Adrenal gland (tissue), 12 donors: ENCODE measurements around the gene STK32A. TPM values are rescaled to one million over a fixed set of nuclear protein-coding genes. Genes with fewer than 3 reads are reported as not detected.
"Not testable (repeated sequence)": the region's sequence is repeated elsewhere in the genome, so short reads cannot be mapped to it uniquely, and the experiment has no call there.

Experiments used
- DNase-seq, 7 donors: peaks; one replicate each; pipeline ENCODE4 v3.0.0-alpha.2; 2019 to 2020
- H3K27ac ChIP-seq, 5 donors: fragments of 200-600 bp; sonication (generic) in 4 of 5; 1 replicate in 3 of 5; 2 replicates in 2 of 5; pipeline versions ENCODE4 v1.5.1 to v1.8.0; 2016 to 2020; ENCODE audit warnings: mild to moderate bottlenecking in 1 of 5
- H3K27me3 ChIP-seq: fragments of 200-600 bp; 2 replicates; pipeline ENCODE4 v1.8.0; 2021
- H3K36me3 ChIP-seq, 2 donors: fragments of 200-600 bp; replicated peaks in 1 of 2; 1 replicate in 1 of 2; 2 replicates in 1 of 2; pipeline versions ENCODE4 v1.5.1 to v1.8.0; 2018 to 2022
- H3K4me1 ChIP-seq, 2 donors: fragments of 200-600 bp; replicated peaks in 1 of 2; 1 replicate in 1 of 2; 2 replicates in 1 of 2; pipeline versions ENCODE4 v1.5.1 to v1.8.0; 2018 to 2021
- H3K4me3 ChIP-seq, 4 donors: fragments of 200-600 bp; sonication (generic) in 3 of 4; one replicate each; pipeline ENCODE4 v1.5.1; 2016 to 2018
- H3K9me3 ChIP-seq, 3 donors: fragments of 200-600 bp; sonication (generic) in 1 of 3; replicated peaks in 1 of 3; 1 replicate in 2 of 3; 2 replicates in 1 of 3; pipeline versions ENCODE4 v1.5.1 to v1.8.0; 2016 to 2021
- POLR2A ChIP-seq, 2 donors: fragments of 450-650 bp; IDR thresholded peaks; one replicate each; pipeline ENCODE4 v1.6.1; 2017; ENCODE audit warnings: antibody characterized with exemption in 2 of 2, mild to moderate bottlenecking in 2 of 2, moderate library complexity in 1 of 2
- WGBS, 4 donors: extraction: QIAGEN DNeasy Blood & Tissue Kit in 2 of 4; methylation state at CpG; one replicate each; pipeline versions ENCODE4 v1.1.5 to v1.1.7; 2013 to 2017; 5-methylcytosine and 5-hydroxymethylcytosine counted together
- intact Hi-C, 2 donors: fragments of 100-400 bp; cut with DNase I; formaldehyde crosslinking; loops; one replicate each; pipeline versions ENCODE4 v1.14.1 to v1.15.0; 2022 to 2023
- polyA plus RNA-seq, 3 donors: library from polyadenylated mRNA; stranded (reverse); fragments of 200-250 nt in 2 of 3; fragments of 350-450 nt in 1 of 3; fragmentation: Illumina TruSeq in 1 of 3; extraction: RNeasy Lipid Tissue Mini Kit (QIAGEN cat#74804) in 1 of 3; gene quantifications; one replicate each; pipeline ENCODE4 v1.2.3, GENCODE V29; 2013 to 2014
- total RNA-seq, 9 donors: library from RNA; depleted of rRNA in 4 of 9; stranded (reverse); fragments of >200 nt in 4 of 9; fragments of 120-200 nt in 1 of 9; fragmentation: NEBNext Ultra II Directional in 1 of 9; extraction: Animal tissue kit (Norgen Biotek cat#: 25700) in 1 of 9; gene quantifications; one replicate each; pipeline versions ENCODE4 v1.1.0 to v1.2.4, GENCODE V29; 2013 to 2023
- TF ChIP-seq, protein P1 (sequence below), 6 experiments: fragments of 450-650 bp in 4 of 6; fragments of 200-600 bp in 2 of 6; sonication (generic) in 1 of 6; IDR thresholded peaks; 1 replicate in 5 of 6; 2 replicates in 1 of 6; pipeline versions ENCODE4 v1.5.1 to v1.8.0; 2016 to 2021; ENCODE audit warnings: antibody characterized with exemption in 6 of 6, mild to moderate bottlenecking in 2 of 6, moderate library complexity in 1 of 6
- donor health status: healthy with polysubstance abuse.
- donor health status: Bipolar disorder and iron deficiency.
- donor health status: DM: yes; HTN: yes; CAD: no.
- donor health status: DM: no; HTN: no; CAD: no.
- donor health status: DM: no; HTN: no; CAD: no.
- donor health status: DM: yes; HTN: yes; CAD: no.

STK32A gene
- total and polyA plus RNA-seq, 12 donors: 1.8 to 46.0 (median 18.0) TPM

DNA sequence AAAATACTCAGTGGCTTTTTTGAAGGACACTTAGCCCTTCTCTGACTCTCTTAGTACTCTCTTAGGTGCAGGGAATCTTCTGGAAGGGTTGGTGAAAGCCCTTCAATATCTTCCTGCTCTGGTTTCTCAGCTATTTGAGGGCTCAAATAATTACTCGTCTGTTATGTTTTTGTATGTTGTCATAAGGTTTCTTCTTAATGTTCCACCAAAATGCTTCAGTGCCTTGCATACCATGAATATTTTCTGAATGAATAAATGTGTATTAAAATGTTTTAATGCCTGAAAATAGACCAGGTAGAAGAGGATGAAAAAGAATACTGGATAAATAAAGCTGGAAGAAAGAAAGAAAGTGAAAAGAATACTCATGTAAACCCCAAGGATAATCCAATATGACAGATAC, 124.3 kb downstream of the STK32A start:
- DNase-seq: no peak
- WGBS, 4 donors: 61 to 78% (median 74%) methylated on average over 1 of the region's 1 CpG
- no peaks in the 10 kb centered on the region for H3K27me3 ChIP-seq
- no peak overlapping the region for H3K27ac ChIP-seq
- no peak for TF ChIP-seq POLR2A (IDR thresholded peaks at IDR 0.05)
- TF ChIP-seq, protein P1, sequence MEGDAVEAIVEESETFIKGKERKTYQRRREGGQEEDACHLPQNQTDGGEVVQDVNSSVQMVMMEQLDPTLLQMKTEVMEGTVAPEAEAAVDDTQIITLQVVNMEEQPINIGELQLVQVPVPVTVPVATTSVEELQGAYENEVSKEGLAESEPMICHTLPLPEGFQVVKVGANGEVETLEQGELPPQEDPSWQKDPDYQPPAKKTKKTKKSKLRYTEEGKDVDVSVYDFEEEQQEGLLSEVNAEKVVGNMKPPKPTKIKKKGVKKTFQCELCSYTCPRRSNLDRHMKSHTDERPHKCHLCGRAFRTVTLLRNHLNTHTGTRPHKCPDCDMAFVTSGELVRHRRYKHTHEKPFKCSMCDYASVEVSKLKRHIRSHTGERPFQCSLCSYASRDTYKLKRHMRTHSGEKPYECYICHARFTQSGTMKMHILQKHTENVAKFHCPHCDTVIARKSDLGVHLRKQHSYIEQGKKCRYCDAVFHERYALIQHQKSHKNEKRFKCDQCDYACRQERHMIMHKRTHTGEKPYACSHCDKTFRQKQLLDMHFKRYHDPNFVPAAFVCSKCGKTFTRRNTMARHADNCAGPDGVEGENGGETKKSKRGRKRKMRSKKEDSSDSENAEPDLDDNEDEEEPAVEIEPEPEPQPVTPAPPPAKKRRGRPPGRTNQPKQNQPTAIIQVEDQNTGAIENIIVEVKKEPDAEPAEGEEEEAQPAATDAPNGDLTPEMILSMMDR (IDR thresholded peaks at IDR 0.05): no peak
- intact Hi-C loops: no loop called here
- H3K36me3 ChIP-seq: no peaks in the 10 kb centered on the region
- H3K9me3 ChIP-seq: no peaks in the 10 kb centered on the region
- no peak overlapping the region for H3K4me3 ChIP-seq
- H3K4me1 ChIP-seq: no peaks in the 10 kb centered on the region

DNA sequence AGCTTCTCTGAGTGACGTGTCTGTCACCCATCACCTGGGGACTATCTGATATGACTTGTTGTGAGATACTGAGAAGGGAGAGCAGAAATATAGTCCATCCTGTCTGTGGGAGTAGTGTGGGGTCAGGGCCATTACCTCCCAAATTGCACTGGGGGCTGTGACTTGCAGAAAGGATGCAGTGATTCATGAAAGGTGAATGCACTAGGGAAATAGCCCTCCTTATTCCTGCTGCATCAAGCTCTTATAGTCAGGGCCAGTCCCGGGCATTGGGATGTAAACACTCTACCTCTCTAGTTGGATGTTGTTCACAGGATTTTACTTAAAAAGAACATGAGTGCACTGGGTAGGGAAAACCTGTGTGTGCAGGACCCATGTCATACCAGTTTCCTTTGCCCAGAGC, 124.8 kb downstream of the STK32A start:
- Histone ChIP-seq H3K36me3 (no peaks in the 10 kb centered on the region), H3K27ac (no peak overlapping the region), H3K4me3 (no peak overlapping the region), H3K9me3 (no peaks in the 10 kb centered on the region), H3K4me1 (no peaks in the 10 kb centered on the region), H3K27me3 (no peaks in the 10 kb centered on the region)
- DNase-seq: no peak
- intact Hi-C loops: no loop called here
- 78 to 95% (median 93%) methylated on average over 1 to 2 of the region's 2 CpGs for WGBS, 4 donors
- TF ChIP-seq POLR2A (IDR thresholded peaks at IDR 0.05): no peak
- TF ChIP-seq, protein P1 (IDR thresholded peaks at IDR 0.05): no peak

DNA sequence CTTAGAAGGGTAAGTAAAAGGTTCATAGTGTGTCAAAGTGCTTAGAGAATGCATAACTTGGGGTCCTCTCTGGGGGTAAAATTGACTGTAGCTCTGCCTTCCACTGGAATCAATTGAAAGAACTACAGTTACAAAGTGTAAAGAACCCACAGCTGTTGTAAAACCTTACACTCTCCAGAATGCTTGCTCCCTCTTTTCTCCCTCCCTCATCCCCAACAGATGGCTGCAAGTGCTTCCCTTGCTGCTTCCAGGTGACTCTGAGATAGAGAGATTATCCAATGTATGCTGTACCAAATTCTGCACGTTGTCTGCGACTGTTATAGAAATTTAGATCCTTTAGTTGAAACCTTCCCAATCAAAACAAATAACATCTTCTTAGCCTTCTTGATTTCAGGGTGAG, 126.0 kb downstream of the STK32A start:
- no peak overlapping the region for H3K27ac ChIP-seq
- 74 to 89% (median 83%) methylated on average over 2 of the region's 2 CpGs for WGBS, 4 donors
- TF ChIP-seq, protein P1 (IDR thresholded peaks at IDR 0.05): no peak
- no peak for TF ChIP-seq POLR2A (IDR thresholded peaks at IDR 0.05)
- intact Hi-C loops: no loop called here
- H3K9me3 ChIP-seq: no peaks in the 10 kb centered on the region
- no peaks in the 10 kb centered on the region for H3K36me3 ChIP-seq
- H3K4me3 ChIP-seq: no peak overlapping the region
- no peaks in the 10 kb centered on the region for H3K27me3 ChIP-seq
- no peak for DNase-seq
- H3K4me1 ChIP-seq: no peaks in the 10 kb centered on the region

DNA sequence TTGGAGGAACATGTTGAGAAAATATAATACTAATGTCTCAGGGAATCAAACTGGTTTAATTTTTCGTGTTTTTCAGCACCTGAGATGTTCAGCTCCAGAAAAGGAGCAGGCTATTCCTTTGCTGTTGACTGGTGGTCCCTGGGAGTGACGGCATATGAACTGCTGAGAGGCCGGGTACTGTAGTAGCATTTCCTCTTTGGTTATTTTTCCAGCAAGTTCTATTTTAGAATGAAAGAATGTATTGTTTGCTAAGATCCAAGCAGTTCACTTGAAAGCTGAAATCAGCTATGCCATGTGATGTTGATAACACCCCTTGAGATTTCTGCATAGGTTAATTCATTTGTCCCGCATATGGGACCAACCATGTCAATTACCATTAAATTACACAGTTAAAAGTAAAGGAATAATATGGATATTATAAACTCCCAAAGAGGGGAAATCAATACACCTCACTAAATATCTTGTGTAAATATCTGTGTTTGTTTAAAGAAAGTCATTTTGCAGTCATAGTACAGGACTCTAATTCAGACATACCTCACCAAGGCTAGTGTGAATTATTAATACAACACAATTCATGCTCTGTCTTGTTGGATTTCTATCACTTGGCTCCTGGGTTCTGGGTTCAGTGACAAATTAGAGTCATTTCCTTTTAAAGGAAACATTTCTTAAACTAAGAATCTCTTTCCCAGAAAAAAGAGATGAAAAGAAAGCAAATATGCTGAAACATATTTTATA, 126.8 kb downstream of the STK32A start:
- 81 to 91% (median 84%) methylated on average over 4 of the region's 4 CpGs for WGBS, 4 donors
- H3K36me3 ChIP-seq: no peaks in the 10 kb centered on the region
- no peak overlapping the region for H3K27ac ChIP-seq
- intact Hi-C loops: no loop called here
- H3K4me1 ChIP-seq: no peaks in the 10 kb centered on the region
- DNase-seq: no peak
- TF ChIP-seq, protein P1 (IDR thresholded peaks at IDR 0.05): no peak
- TF ChIP-seq POLR2A (IDR thresholded peaks at IDR 0.05): no peak
- no peak overlapping the region for H3K4me3 ChIP-seq
- no peaks in the 10 kb centered on the region for H3K9me3 ChIP-seq
- no peaks in the 10 kb centered on the region for H3K27me3 ChIP-seq

DNA sequence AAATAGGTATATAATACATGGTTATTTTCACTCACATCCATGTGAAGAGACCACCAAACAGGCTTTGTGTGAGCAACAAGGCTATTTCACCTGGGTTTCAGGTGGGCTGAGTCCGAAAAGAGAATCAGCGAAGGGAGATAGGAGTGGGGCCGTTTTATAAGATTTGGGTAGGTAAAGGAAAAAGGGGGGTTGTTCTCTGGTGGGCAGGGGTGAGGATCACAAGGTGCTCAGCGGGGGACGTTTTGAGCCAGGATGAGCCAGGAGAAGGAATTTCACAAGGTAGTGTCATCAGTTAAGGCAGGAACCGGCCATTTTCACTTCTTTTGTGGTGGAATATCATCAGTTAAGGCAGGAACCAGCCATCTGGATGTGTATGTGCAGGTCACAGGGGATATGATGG, 132.6 kb downstream of the STK32A start:
- not testable (repeated sequence) for H3K4me3 ChIP-seq, H3K27me3 ChIP-seq, H3K4me1 ChIP-seq, DNase-seq, H3K36me3 ChIP-seq, H3K9me3 ChIP-seq, H3K27ac ChIP-seq
- WGBS, 4 donors: 88 to 93% (median 92%) methylated on average over 6 of the region's 6 CpGs
- intact Hi-C loops: loop anchor here in 1 of 2 donors (5.0 kb wide), 1 partner anchor 140 kb away; no protein-coding TSS in a partner anchor
